ENCODE data around the gene RSL1D1.

Gene RSL1D1

GRCh38 chr16:11799509-11800381 lies 51.6 kb downstream of the RSL1D1 start:
- no peak for DNase-seq (ENCODE audit: low read depth)
- TF ChIP-seq, protein P1, sequence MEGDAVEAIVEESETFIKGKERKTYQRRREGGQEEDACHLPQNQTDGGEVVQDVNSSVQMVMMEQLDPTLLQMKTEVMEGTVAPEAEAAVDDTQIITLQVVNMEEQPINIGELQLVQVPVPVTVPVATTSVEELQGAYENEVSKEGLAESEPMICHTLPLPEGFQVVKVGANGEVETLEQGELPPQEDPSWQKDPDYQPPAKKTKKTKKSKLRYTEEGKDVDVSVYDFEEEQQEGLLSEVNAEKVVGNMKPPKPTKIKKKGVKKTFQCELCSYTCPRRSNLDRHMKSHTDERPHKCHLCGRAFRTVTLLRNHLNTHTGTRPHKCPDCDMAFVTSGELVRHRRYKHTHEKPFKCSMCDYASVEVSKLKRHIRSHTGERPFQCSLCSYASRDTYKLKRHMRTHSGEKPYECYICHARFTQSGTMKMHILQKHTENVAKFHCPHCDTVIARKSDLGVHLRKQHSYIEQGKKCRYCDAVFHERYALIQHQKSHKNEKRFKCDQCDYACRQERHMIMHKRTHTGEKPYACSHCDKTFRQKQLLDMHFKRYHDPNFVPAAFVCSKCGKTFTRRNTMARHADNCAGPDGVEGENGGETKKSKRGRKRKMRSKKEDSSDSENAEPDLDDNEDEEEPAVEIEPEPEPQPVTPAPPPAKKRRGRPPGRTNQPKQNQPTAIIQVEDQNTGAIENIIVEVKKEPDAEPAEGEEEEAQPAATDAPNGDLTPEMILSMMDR (IDR thresholded peaks at IDR 0.05; ENCODE audit: control insufficient read depth, insufficient read depth, low read depth, low read length, missing control alignments) = no peak
- H3K4me3 ChIP-seq (ENCODE audit: control insufficient read depth, low read depth, low read length) = no peak overlapping the region

DNA sequence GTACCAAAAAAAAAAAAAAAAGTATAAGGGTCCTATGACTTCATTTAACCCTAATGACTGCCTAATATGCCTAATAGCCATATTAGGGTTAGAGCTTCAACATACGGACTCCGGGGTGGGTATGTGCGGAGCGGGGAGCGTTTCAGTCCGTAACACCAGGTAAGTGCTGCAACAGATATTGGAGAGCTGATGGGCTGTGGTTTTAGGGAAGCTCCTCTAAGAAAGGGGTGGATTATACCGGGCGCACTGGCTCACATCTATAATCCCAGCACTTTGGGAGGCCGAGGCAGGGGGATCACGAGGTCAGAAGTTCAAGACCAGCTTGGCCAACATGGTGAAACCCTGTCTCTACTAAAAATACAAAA lies 52.3 kb downstream of the RSL1D1 start:
- H3K4me3 ChIP-seq (ENCODE audit: control insufficient read depth, low read depth, low read length) = no peak overlapping the region
- TF ChIP-seq, protein P1 (IDR thresholded peaks at IDR 0.05; ENCODE audit: control insufficient read depth, insufficient read depth, low read depth, low read length, missing control alignments) = no peak
- no peak for DNase-seq (ENCODE audit: low read depth)

DNA sequence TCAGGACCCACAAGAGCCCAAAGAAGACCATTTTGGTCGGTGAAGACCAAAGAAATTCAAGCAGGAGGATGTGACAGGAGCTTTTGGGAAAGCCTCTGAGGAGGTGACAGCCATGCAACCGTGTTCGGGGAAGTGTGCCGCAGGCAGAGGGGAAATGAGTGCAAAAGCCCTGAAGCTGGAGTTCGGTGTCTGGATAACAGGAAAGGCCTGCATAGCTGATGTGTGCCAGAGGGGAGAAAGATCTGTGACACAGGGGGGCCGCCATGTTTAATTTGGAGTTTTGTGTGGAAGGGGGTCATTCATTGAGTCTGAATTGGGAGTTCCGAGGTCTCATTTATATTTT lies 53.4 kb downstream of the RSL1D1 start:
- DNase-seq (ENCODE audit: low read depth) = no peak
- peak overlapping the region; percentile 60 for H3K4me3 ChIP-seq (ENCODE audit: control insufficient read depth, low read depth, low read length)
- TF ChIP-seq, protein P1 (IDR thresholded peaks at IDR 0.05; ENCODE audit: control insufficient read depth, insufficient read depth, low read depth, low read length, missing control alignments) = no peak

- peak; percentile 86 for DNase-seq (ENCODE audit: low read depth)
- peak within 1 kb of the TSS; percentile 96 for H3K4me3 ChIP-seq (ENCODE audit: control insufficient read depth, low read depth, low read length)
- TF ChIP-seq, protein P1 (IDR thresholded peaks at IDR 0.05; ENCODE audit: control insufficient read depth, insufficient read depth, low read depth, low read length, missing control alignments) = peak; percentile 26
Measured at GRCh38 chr16:11797166-11797956, 54.0 kb downstream of the RSL1D1 start, which contains the start of gene ZC3H7A. ZC3H7A (minus strand) TSS chr16:11797258; CDS start chr16:11782354, 14,904 bp downstream.

DNA sequence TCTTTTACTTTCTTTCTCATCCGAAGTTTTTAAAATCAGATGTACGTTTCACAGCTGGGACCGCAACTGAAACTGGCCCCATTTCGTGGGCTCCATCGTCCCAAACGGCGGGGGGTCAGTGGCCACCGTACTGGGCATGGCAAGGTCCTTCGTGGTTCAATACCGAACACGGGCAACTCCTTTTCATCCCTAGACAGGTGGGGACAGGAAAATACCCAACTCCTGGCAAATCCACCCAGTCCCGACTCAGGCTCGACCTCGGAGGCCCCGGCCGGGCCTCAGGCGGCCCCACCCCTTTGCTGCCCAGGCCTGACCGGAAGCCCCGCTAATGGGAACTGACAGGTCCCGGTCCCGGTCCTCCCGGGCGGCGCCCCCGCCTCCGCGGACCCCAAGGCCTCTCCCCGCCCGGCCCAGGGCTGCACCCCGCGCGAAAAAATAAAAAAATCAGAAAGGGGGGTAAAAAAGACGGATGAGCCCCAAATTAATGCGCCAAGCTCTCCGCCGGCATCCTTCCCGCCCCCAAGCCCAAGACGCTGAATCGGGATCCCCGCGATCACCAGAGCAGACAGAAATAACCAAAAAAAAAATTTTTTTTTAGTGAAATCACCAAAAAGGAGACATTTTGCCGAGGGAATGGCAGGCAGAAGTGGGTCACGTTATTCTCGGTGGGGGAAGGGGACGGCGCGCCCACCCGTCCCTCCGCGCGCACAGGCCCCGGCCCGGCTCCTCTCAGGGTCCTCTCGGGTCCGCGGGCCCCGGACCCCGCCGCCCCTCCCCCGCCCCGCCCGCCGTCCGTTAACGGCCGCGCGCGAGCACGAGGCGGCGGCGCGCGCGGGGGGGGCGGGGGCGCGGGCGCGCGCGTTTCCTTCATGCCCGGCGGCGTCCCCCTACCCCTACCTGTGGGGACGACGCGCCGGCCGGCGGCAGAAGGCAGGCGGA lies 54.8 kb downstream of the RSL1D1 start:
- peak overlapping the region; percentile 96 for H3K4me3 ChIP-seq (ENCODE audit: control insufficient read depth, low read depth, low read length)
- TF ChIP-seq, protein P1 (IDR thresholded peaks at IDR 0.05; ENCODE audit: control insufficient read depth, insufficient read depth, low read depth, low read length, missing control alignments) = no peak
- DNase-seq (ENCODE audit: low read depth) = no peak

GRCh38 chr16:11795887-11796226 lies 55.5 kb downstream of the RSL1D1 start:
- TF ChIP-seq, protein P1 (IDR thresholded peaks at IDR 0.05; ENCODE audit: control insufficient read depth, insufficient read depth, low read depth, low read length, missing control alignments) = no peak
- DNase-seq (ENCODE audit: low read depth) = no peak
- H3K4me3 ChIP-seq (ENCODE audit: control insufficient read depth, low read depth, low read length) = peak overlapping the region; percentile 96

All from AG09309 (cell line).